ENCODE data around the gene DTX2.
"Not testable (repeated sequence)": the region's sequence is repeated elsewhere in the genome, so short reads cannot be mapped to it uniquely, and the experiment has no call there.

DTX2 gene

GRCh38 chr7:76504351-76505167 is 43.0 kb downstream of the DTX2 start:
- not testable (repeated sequence) for H3K27me3 ChIP-seq (replicated peaks; ENCODE audit: control insufficient read depth, insufficient read depth, low read length); H3K36me3 ChIP-seq (ENCODE audit: control insufficient read depth, insufficient read depth, low read length); H3K4me3 ChIP-seq (replicated peaks; ENCODE audit: low read depth, low read length); DNase-seq (ENCODE audit: extremely low read depth, insufficient read length)

- Histone ChIP-seq H3K36me3 (ENCODE audit: control insufficient read depth, insufficient read depth, low read length) (peaks cover 6% of the 10 kb centered on the region), H3K4me3 (replicated peaks; ENCODE audit: low read depth, low read length) (no peak overlapping the region), H3K27me3 (replicated peaks; ENCODE audit: control insufficient read depth, insufficient read depth, low read length) (no peaks in the 10 kb centered on the region)
- TF ChIP-seq CTCF (IDR thresholded peaks at IDR 0.05; ENCODE audit: insufficient read depth, low read length, poor library complexity, severe bottlenecking), result no peak
- DNase-seq (ENCODE audit: extremely low read depth, insufficient read length), result no peak
Observed at GRCh38 chr7:76505168-76506080, 43.9 kb downstream of the DTX2 start.

- Histone ChIP-seq H3K27me3 (replicated peaks; ENCODE audit: control insufficient read depth, insufficient read depth, low read length) (no peaks in the 10 kb centered on the region), H3K4me3 (replicated peaks; ENCODE audit: low read depth, low read length) (no peak overlapping the region), H3K36me3 (ENCODE audit: control insufficient read depth, insufficient read depth, low read length) (peaks cover 6% of the 10 kb centered on the region)
- no peak for TF ChIP-seq CTCF (IDR thresholded peaks at IDR 0.05; ENCODE audit: insufficient read depth, low read length, poor library complexity, severe bottlenecking)
- no peak for DNase-seq (ENCODE audit: extremely low read depth, insufficient read length)
Observed at GRCh38 chr7:76506081-76506440, 44.6 kb downstream of the DTX2 start.

- not testable (repeated sequence) for H3K27me3 ChIP-seq (replicated peaks; ENCODE audit: control insufficient read depth, insufficient read depth, low read length); H3K4me3 ChIP-seq (replicated peaks; ENCODE audit: low read depth, low read length); H3K36me3 ChIP-seq (ENCODE audit: control insufficient read depth, insufficient read depth, low read length); DNase-seq (ENCODE audit: extremely low read depth, insufficient read length)
Observed at GRCh38 chr7:76506643-76507042, 45.1 kb downstream of the DTX2 start.

GRCh38 chr7:76507723-76508406 is 46.4 kb downstream of the DTX2 start:
- H3K4me3 ChIP-seq (replicated peaks; ENCODE audit: low read depth, low read length), result no peak overlapping the region
- H3K36me3 ChIP-seq (ENCODE audit: control insufficient read depth, insufficient read depth, low read length), result peaks cover 6% of the 10 kb centered on the region
- no peak for DNase-seq (ENCODE audit: extremely low read depth, insufficient read length)
- TF ChIP-seq CTCF (IDR thresholded peaks at IDR 0.05; ENCODE audit: insufficient read depth, low read length, poor library complexity, severe bottlenecking), result no peak
- H3K27me3 ChIP-seq (replicated peaks; ENCODE audit: control insufficient read depth, insufficient read depth, low read length), result no peaks in the 10 kb centered on the region

GRCh38 chr7:76509931-76510877 is 48.7 kb downstream of the DTX2 start, which contains the start of gene UPK3B:
UPK3B (plus strand) TSS chr7:76510552; CDS start chr7:76510653, 101 bp downstream.
- peaks cover 6% of the 10 kb centered on the region for H3K36me3 ChIP-seq (ENCODE audit: control insufficient read depth, insufficient read depth, low read length)
- no peak for TF ChIP-seq CTCF (IDR thresholded peaks at IDR 0.05; ENCODE audit: insufficient read depth, low read length, poor library complexity, severe bottlenecking)
- DNase-seq (ENCODE audit: extremely low read depth, insufficient read length), result no peak
- H3K4me3 ChIP-seq (replicated peaks; ENCODE audit: low read depth, low read length), result no peak within 1 kb of the TSS
- H3K27me3 ChIP-seq (replicated peaks; ENCODE audit: control insufficient read depth, insufficient read depth, low read length), result no peaks in the 10 kb centered on the region

- H3K4me3 ChIP-seq (replicated peaks; ENCODE audit: low read depth, low read length); DNase-seq (ENCODE audit: extremely low read depth, insufficient read length); H3K27me3 ChIP-seq (replicated peaks; ENCODE audit: control insufficient read depth, insufficient read depth, low read length): not testable (repeated sequence)
Observed at GRCh38 chr7:76511200-76511910, 49.8 kb downstream of the DTX2 start.

More at GRCh38 chr7:76511200-76511910, 49.8 kb downstream of the DTX2 start:
- not testable (repeated sequence) for H3K36me3 ChIP-seq (ENCODE audit: control insufficient read depth, insufficient read depth, low read length)

Data from GM06990 (cell line).